Fibroblast of lung (primary cell): ENCODE results near the gene ITGB7. TPM values are rescaled to one million over a fixed set of nuclear protein-coding genes. Genes with fewer than 3 reads are reported as not detected.

Source experiments
- DNase-seq, 2 donors: peaks; one replicate each; pipeline versions ENCODE4 v3.0.0 to v3.0.0-alpha.2; 2010; ENCODE audit warnings: low read depth in 2 of 2
- H2AFZ ChIP-seq: 2 replicates; pipeline ENCODE4 v1.5.1; 2012; ENCODE audit warnings: low read length, control low read depth, inconsistent platforms
- H3K27ac ChIP-seq: 2 replicates; pipeline ENCODE4 v1.5.1; 2011; ENCODE audit warnings: low read length, control low read depth; ENCODE audit not compliant: insufficient read depth
- H3K27me3 ChIP-seq: 2 replicates; pipeline ENCODE4 v1.5.1; 2011; ENCODE audit warnings: mild to moderate bottlenecking, low read length; ENCODE audit not compliant: control insufficient read depth, insufficient read depth
- H3K36me3 ChIP-seq: 2 replicates; pipeline ENCODE4 v1.5.1; 2011; ENCODE audit warnings: low read length; ENCODE audit not compliant: control insufficient read depth, insufficient read depth
- H3K4me1 ChIP-seq: 2 replicates; pipeline ENCODE4 v1.5.1; 2011; ENCODE audit warnings: low read length; ENCODE audit not compliant: control insufficient read depth, insufficient read depth; ENCODE audit errors: extremely low read depth
- H3K4me2 ChIP-seq: 2 replicates; pipeline ENCODE4 v1.5.1; 2011; ENCODE audit warnings: low read length, control low read depth; ENCODE audit not compliant: insufficient read depth; ENCODE audit errors: extremely low read depth
- H3K4me3 ChIP-seq, 4 experiments: fragments of 200-600 bp in 1 of 4; sonication (generic) in 1 of 4; replicated peaks in 1 of 4; 2 replicates each; pipeline ENCODE4 v1.5.1; 2011 to 2016; ENCODE audit warnings: low read length in 4 of 4, low read depth in 3 of 4, mild to moderate bottlenecking in 3 of 4, control low read depth in 2 of 4, inconsistent platforms in 1 of 4, mixed read lengths in 1 of 4; ENCODE audit not compliant: insufficient read depth in 1 of 4; ENCODE audit errors: control extremely low read depth in 1 of 4
- H3K79me2 ChIP-seq: 2 replicates; pipeline ENCODE4 v1.5.1; 2012; ENCODE audit warnings: mild to moderate bottlenecking, low read length, inconsistent platforms; ENCODE audit not compliant: control insufficient read depth, insufficient read depth
- H3K9ac ChIP-seq: 2 replicates; pipeline ENCODE4 v1.5.1; 2011; ENCODE audit warnings: mild to moderate bottlenecking, low read length, control low read depth; ENCODE audit not compliant: insufficient read depth
- H3K9me3 ChIP-seq: 2 replicates; pipeline ENCODE4 v1.5.1; 2012; ENCODE audit warnings: low read depth, low read length; ENCODE audit not compliant: control insufficient read depth, insufficient read depth
- H4K20me1 ChIP-seq: 2 replicates; pipeline ENCODE4 v1.5.1; 2011; ENCODE audit warnings: low read length; ENCODE audit not compliant: control insufficient read depth, insufficient read depth; ENCODE audit errors: extremely low read depth
- EZH2 ChIP-seq: IDR thresholded peaks from 2 replicates; pipeline ENCODE4 v1.5.1; 2012; ENCODE audit warnings: low read length, control low read depth, mild to moderate bottlenecking; ENCODE audit errors: missing control alignments
- polyA plus RNA-seq, 2 donors: library from polyadenylated mRNA; depleted of rRNA in 1 of 2; stranded (reverse) in 1 of 2; unstranded in 1 of 2; fragments of >200 nt; gene quantifications; 2 replicates each; pipeline ENCODE4 v1.2.1, GENCODE V29; 2011 to 2012; ENCODE audit warnings: missing spikeins in 1 of 2
- total RNA-seq: library from RNA; depleted of rRNA; stranded (reverse); fragments of >200 nt; gene quantifications from 2 replicates; pipeline ENCODE4 v1.2.1, GENCODE V29; 2014
- TF ChIP-seq, protein P1 (sequence below), 2 donors: IDR thresholded peaks in 1 of 2; conservative IDR thresholded peaks in 1 of 2; 1 replicate in 1 of 2; 2 replicates in 1 of 2; pipeline ENCODE4 v1.5.1; 2011 to 2012; ENCODE audit warnings: low read length in 2 of 2, control low read depth in 1 of 2, inconsistent platforms in 1 of 2, low read depth in 1 of 2, mild to moderate bottlenecking in 1 of 2

Gene ITGB7
- total and polyA plus RNA-seq, 2 donors (not counting 1 experiment from before 2014, with no cell fraction given), result 0.20 to 0.50 TPM

DNA sequence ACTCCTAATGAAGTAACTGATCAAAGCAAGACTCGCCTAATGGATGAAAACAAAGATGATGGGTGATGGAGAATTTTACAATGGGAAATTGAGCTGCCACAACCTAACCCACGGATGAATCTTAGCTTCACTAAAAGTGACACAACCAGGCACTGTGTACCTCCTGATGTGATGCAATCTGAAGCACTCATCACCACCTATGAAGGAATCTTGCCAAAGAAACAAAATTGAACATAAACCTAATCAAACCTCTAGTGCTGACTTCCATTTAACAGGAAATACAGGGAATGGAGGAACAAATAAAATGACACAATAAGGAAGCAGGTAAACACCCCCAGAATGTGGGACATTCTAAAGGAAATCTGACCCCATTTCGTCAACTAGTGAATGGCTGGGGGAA lies 38.2 kb upstream of the ITGB7 start:
- Histone ChIP-seq H3K27ac (no peak overlapping the region), H3K36me3 (no peaks in the 10 kb centered on the region), H4K20me1 (no peaks in the 10 kb centered on the region), H3K79me2 (no peaks in the 10 kb centered on the region), H3K9ac (no peak overlapping the region), H3K4me3 (no peak overlapping the region), H3K9me3 (no peaks in the 10 kb centered on the region), H2AFZ (no peak overlapping the region), H3K4me1 (no peaks in the 10 kb centered on the region), H3K4me2 (no peak overlapping the region), H3K27me3 (peaks cover 26% of the 10 kb centered on the region)
- TF ChIP-seq EZH2, result no peak
- TF ChIP-seq, protein P1, sequence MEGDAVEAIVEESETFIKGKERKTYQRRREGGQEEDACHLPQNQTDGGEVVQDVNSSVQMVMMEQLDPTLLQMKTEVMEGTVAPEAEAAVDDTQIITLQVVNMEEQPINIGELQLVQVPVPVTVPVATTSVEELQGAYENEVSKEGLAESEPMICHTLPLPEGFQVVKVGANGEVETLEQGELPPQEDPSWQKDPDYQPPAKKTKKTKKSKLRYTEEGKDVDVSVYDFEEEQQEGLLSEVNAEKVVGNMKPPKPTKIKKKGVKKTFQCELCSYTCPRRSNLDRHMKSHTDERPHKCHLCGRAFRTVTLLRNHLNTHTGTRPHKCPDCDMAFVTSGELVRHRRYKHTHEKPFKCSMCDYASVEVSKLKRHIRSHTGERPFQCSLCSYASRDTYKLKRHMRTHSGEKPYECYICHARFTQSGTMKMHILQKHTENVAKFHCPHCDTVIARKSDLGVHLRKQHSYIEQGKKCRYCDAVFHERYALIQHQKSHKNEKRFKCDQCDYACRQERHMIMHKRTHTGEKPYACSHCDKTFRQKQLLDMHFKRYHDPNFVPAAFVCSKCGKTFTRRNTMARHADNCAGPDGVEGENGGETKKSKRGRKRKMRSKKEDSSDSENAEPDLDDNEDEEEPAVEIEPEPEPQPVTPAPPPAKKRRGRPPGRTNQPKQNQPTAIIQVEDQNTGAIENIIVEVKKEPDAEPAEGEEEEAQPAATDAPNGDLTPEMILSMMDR (conservative IDR thresholded peaks at IDR 0.05 in 1 of 2, IDR thresholded peaks at IDR 0.05 in 1 of 2; ENCODE audit: low read depth in 1 of 2, low read length in 2 of 2), result no peak
- DNase-seq, result no peak

DNA sequence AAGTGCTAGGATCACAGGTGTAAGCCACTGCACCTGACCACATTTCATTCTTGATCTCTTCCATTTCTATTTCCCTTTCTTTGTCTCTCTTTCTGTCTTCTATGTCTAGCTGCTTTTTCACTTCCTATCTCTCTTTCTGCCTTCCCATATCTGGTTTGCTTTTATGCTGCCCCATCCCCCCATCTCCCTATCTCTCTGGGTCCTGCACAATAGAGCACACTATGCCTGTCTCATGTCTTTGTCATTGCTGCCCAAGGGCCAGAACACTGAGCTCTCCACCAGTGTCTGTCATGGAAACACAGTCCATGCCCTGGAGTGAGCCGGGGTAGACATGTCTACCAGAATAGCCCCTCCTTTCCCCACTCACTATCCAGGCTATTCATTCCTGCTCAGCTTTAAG lies 37.3 kb upstream of the ITGB7 start:
- Histone ChIP-seq H3K4me1 (no peaks in the 10 kb centered on the region), H3K36me3 (no peaks in the 10 kb centered on the region), H3K9ac (no peak overlapping the region), H3K27ac (no peak overlapping the region), H3K27me3 (peaks cover 30% of the 10 kb centered on the region), H4K20me1 (no peaks in the 10 kb centered on the region), H2AFZ (no peak overlapping the region), H3K79me2 (no peaks in the 10 kb centered on the region), H3K9me3 (no peaks in the 10 kb centered on the region), H3K4me3 (no peak overlapping the region), H3K4me2 (no peak overlapping the region)
- TF ChIP-seq EZH2, result no peak
- TF ChIP-seq, protein P1 (conservative IDR thresholded peaks at IDR 0.05 in 1 of 2, IDR thresholded peaks at IDR 0.05 in 1 of 2; ENCODE audit: low read depth in 1 of 2, low read length in 2 of 2), result no peak
- DNase-seq, result no peak

DNA sequence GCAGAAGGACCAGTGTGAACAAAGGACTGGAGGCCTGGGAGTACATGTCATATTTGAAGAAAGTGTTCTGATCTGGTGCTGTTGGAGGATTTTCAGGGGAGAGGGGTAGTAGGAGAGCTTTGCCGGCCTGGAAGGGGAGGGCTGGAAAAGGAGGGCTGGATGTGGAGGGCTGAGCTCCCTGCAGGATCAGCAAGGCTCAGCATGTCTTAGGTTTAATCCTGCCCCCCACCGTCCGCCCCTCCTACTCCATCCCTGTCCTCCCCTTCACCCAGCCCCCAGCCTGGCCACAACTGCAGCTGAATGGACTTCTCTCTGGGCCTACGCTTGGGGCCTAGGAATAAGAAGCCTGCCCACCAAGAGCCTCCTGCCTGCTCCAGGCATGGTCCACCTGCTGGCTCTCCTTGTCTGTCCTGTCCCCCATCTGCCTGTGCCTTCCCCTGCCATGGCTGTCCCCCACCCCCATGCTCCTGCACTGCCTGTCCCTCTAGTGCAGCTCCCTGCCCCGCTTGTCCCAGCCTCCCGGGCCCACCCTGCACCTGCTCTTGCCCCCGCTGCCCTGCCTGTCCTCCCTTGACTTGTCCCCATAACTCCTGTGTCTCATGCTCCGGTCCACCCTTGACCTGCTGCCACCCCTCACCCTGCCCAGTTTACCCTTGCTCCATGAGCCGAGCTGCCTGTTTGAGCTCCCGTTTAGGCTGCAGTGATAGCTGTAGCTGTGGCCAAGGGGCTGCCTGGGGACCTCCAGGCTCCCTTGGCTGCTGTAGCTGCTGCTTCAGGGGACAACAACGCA lies 34.8 kb upstream of the ITGB7 start:
- H3K9me3 ChIP-seq, result no peaks in the 10 kb centered on the region
- H4K20me1 ChIP-seq, result no peaks in the 10 kb centered on the region
- H3K79me2 ChIP-seq, result no peaks in the 10 kb centered on the region
- no peak overlapping the region for H3K4me2 ChIP-seq
- H3K9ac ChIP-seq, result no peak overlapping the region
- DNase-seq, result no peak
- no peak for TF ChIP-seq EZH2
- TF ChIP-seq, protein P1 (conservative IDR thresholded peaks at IDR 0.05 in 1 of 2, IDR thresholded peaks at IDR 0.05 in 1 of 2; ENCODE audit: low read depth in 1 of 2, low read length in 2 of 2), result no peak
- no peak overlapping the region for H3K27ac ChIP-seq
- no peaks in the 10 kb centered on the region for H3K4me1 ChIP-seq
- H3K27me3 ChIP-seq, result peaks cover 33% of the 10 kb centered on the region
- H3K36me3 ChIP-seq, result no peaks in the 10 kb centered on the region
- no peak overlapping the region for H3K4me3 ChIP-seq
- H2AFZ ChIP-seq, result no peak overlapping the region
